NCI-H345 treated with DMSO at 0.1 percent for 48 hours (cell line): Measurements from ENCODE around the gene LIPT1.
A peak's percentile ranks its signal among the peaks of the same experiment; 100 is the strongest.
"Not testable (repeated sequence)": the region's sequence is repeated elsewhere in the genome, so short reads cannot be mapped to it uniquely, and the experiment has no call there.

Source experiments
- DNase-seq: peaks from one replicate; lab custom pipeline; 2025; ENCODE audit not compliant: unreplicated experiment; lab: John Stamatoyannopoulos, UW

LIPT1 gene

DNA sequence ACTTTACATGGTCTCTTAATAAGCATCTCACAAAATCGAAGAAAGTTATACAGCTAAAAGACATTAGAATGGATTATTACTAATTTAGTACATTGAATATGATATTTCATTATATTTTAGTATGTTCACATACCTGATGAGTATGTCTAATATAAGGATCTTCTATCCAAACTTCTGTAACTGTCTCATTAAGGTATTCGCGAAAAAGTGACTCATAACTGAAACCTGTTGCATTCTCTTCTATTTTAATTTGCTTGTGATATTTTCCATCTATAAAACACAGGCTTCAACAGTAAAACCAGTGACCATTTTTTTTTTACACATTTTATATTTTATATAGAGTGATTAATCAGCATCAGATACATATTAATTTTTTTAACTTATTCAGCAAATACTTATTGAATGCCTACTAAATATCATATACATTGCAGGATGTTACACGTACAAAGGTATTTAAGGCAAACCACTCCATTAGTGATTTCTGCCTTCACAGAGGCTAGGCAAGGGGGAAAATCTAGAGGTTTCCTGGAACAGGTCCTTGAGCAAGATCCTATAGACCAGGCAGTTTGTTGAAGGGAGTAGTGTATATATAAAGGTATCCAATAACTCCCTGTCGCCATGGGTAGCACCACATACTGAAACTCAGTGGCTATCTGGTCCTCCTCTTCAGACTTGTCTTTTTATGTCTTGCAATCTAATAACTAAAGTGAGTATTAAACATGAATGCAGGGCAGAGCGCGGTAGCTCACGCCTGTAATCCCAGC is 16.8 kb downstream of the LIPT1 start:
- DNase-seq = no peak

DNA sequence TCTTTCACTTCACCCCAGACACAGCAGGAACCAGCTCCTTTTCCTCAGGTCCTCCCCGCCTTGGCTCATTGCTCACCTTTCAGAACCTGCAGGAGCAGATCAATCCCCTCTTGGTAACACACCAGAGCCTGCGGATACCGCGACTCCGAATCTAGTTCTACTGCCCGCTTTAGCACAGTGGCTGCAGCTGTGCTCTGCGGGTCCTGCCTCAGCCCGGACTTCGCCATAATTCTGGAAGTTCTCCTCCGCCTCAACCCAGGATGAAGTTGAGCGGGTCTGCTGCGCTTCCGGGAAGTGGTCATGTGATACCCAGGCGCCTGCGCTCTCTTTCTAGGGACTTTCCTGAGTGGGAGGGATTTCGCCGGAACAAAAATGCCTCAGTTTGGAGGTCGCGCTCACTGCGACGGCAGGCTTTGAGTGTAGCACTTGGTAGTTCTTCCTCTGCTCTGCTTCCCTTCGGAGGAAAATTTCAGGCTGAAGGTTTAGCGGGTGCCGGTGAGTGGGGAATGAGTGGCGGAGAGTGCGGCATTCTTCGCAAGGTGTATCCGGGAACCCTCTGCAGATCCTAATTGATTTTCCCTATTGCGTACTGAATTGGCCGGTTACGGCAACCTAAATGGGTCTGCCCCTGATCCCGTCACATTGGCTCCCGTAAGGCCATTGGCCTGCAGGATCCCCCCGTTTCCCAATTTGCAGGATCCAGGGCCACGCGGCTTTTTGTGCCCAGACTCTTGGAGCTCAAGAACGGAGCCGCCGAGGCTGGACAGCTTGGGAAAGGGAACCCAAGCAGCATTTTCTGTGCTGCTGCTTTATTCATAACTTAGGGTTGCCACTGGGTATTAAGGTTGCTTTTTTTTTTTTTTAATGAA is 26.2 kb downstream of the LIPT1 start, which contains the start of the genes MITD1 and MRPL30:
Gene MITD1 (minus strand): TSS at position 304 of the 869 bp plus-strand sequence. CDS start 77 bp downstream, at position 227.
Gene MRPL30 (plus strand): TSS at position 430 of the 869 bp plus-strand sequence. CDS start 5,020 bp downstream, outside the sequence.
- DNase-seq = peak; percentile 93

DNA sequence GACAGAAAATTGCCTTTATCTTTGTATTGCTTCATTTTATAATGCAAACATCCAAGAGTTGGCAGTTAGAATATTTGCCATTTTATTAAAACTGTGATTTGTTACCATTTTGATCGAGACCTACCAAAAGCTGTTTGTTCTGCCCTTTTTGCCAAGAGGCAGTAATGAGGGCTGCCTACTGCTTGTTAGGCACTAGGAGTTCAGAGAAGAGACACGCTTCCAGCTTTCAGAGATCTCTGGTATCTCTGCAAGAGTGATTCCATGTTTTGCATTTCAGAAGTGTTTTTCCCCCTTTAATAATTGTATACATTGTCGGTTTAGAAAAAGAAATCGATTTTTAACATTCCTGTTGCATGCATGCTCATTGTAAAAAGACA is 26.8 kb downstream of the LIPT1 start:
- no peak for DNase-seq

DNA sequence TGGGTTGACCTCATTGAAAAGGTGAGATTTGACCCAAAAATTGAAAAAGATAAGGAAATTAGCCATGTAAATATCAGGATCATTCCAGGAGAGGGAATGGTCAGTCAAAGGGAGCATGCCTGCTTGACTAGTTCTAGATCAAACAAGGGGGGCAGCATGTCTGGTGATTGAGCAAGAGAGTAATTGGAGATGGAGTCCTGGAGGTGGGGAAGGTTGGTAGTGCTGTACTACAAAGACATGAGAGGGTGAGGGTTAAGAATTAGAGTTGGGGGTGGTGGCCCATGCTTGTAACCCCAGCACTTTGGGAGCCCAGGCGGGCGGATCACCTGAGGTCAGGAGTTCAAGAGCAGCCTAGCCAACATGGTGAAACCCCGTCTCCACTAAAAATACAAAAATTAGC is 28.3 kb downstream of the LIPT1 start:
- DNase-seq = no peak

DNA sequence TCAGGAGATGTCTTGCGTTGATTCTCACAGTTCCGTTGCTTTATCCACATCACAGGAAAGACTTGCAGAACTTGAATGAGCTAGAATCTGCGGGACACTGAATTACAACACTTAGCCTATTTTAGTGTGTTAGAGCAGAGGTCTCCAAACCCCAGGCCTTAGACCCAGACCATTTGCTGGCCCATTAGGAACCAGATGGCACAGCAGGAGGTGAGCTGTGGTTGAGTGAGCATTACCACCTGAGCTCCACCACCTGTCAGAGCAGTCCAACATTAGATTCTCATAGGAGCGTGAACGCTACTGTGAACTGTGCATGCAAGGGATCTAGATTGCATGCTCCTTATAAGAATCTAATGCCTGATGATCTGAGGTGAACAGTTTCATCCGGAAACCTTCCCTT is 30.0 kb downstream of the LIPT1 start:
- DNase-seq = no peak

DNA sequence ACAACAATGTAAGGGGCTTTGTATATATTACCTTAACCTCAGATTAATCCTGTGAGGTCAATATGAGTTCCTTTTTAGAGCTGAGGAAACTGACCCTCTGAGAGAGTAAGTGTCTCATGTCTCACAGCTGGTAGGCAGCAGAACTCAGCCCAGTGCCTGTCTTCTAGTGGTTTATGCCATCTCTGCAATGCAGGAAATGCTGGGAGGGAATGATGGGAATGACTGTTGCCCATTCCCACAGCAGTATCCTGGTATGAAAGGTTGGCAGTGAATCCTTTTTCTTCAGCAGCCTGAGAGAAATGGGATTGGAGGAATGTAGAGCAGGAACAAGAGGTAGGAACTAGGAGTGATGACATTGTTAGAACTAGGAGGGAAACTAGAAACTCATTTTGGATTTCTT is 32.2 kb downstream of the LIPT1 start:
- DNase-seq = no peak

DNA sequence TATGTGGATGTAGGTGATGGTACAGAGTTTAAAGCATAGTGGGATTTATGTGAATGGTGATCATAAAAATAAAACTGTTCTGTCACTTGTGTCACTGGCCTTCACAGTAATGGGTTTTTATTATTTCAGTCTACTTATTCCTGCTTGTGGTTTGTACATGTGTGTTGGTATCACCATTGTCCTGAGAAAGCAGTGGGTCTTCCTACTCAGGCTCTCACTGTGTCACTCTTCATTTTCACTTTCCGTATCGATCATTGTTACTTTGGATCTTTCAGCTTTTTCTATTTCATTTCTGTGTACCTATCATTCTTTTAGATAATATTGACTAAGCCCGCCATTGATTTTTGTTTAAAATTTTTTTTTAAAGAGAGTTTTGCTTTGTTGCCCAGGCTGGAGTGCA is 33.6 kb downstream of the LIPT1 start:
- DNase-seq = no peak

DNA sequence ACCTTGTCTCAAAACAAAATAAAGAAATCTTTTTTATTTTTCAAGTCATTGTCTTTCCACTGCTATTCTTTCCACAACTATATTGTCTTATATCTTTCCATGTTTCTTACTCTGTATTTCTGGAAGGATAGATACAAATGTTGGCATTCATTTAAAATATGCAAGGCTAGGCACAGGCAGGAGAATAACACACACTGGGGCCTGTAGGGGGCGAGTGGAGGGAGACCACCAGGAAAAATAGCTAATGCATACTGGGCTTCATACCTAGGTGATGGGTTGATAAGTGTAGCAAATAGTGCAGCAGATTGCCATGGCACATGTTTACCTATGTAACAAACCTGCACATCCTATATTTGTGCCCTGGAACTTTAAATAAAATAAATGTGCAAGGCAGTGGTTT is 35.8 kb downstream of the LIPT1 start:
- DNase-seq = no peak

DNA sequence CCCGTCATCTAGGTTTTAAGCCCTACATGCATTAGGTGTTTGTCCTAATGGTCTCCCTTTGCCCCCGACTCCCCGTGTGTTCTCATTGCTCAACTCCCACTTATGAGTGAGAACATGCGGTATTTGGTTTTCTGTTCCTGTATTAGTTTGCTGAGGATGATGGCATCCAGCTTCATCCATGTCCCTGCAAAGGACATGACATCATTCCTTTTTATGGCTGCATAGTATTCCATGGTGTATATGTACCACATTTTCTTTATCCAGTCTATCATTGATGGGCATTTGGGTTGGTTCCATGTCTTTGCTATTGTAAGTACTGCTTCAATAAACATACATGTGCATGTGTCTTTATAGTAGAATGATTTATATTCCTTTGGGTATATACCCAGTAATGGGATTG is 37.6 kb downstream of the LIPT1 start:
- not testable (repeated sequence) for DNase-seq

DNA sequence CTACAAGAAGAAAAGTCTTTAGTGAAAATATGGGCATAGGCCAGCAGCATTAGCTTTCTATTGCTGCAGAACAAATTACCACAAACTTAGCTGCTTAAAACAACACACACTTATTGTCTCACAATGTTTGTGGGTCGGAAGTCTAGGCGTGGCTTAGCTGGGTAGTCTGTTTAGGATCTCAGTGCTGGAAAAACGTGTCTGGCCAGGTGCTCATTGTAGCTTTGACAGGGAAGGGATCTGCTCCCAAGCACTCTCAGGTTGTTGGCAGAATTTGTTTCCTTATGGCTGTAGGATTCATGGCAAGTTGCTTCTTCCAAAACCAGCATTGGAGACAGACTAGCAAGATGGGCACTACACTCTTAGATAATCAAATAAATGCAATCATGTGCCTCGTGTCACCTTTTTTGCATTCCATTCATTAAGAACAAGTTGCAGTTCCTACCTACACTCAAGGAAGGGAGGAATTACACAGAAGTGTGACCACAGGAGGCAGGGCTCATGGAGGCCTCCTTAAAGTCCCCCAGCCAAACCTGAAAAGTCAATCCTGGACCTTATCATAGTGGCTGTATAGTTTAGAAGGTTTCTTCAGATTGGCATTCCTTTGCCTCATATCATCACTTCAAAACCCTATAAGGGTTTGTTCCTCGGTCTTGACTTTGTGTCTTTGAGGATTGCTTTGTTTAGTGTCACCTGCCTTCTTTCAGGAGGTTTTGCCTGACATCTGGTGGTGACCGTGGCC is 43.5 kb downstream of the LIPT1 start:
- no peak for DNase-seq

DNA sequence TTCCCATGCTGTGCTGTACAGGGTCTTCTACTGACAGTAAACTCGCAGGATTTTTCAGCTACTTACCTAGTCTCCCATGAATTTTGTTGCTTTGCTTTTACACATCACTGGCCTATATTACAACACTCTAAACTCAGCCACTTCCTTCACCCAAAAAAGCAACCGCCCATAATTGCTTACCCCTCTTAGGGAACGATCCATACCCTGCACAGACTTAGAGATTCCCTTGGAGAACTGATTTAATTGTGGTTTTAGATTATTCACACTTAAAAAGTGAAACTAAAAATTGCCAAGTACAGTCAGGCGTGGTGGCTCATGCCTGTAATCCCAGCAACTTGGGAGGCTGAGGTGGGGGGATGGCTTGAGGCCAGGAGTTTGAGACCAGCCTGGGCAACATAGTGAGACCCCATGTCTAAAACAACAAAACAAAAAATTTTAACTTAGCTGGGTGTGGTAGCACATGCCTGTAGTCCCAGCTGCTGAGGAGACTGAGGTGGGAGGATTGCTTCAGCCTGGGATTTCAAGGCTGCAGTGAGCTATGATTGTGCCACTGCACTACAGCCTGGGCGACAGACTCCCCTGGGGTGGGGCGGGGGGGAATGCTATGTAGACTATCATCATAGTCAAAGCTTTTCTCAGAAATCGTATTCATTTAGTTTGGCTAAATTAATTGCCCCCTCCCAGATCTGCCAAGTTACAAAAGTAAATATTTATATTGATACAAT is 45.5 kb downstream of the LIPT1 start:
- DNase-seq = no peak

DNA sequence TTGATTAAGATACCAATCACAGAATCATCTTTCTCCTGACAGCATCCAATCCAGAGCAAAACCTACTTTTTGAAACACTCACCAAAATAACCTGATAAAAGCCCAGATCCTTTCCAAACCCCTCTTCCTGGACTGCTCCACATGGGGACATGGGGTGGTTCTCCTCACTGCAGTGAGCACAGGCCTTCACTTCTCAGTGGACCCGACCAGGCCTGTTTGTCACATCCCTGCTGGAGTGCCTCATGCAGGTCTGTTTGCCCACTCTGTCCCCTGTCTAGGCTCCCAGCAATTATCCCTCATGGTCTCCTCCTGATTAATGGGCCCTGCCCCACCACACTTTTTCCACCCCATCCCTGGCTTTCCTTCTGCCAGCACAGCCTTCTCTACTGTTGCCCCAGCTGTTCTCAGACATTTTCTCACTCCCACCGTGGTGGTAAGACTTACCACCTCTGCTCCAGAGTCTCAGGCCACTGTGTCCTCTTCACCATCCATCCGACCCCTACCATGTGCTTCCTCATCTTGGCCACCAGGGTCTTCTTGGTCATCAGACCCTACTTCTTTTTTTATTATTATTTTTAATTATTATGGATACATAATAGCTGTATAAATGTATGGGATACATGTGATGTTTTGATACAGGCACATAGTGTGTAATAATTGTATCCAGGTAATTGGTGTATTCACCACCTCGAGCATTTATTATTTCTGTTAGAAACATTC is 47.4 kb downstream of the LIPT1 start:
- no peak for DNase-seq

DNA sequence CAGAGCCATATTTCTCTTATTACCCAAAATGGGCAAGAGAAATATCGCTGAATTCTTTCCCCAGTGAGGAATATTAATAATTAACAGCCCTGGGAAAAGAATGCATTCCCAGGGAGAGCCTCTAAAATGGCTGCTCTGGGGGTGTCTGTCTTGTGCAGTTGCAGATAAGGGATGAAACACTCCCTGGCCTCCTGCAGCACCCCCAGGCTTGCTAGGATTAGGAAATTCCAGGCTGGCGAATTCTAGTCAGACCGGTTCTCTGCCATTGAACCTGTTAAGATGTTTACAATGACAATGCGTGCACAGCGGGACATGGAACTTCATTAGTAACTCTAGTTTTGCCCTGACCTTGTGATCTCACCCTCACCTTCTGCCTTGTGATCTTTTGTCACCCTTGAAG is 50.7 kb downstream of the LIPT1 start:
- DNase-seq = no peak
